GM12878 (cell line): ENCODE measurements around the gene RERE. TPM values are rescaled to one million over a fixed set of nuclear protein-coding genes. Genes with fewer than 3 reads are reported as not detected.

ENCODE experiments used
- ATF2 ChIP-seq: IDR thresholded peaks from 2 replicates; pipeline ENCODE4 v1.6.1; 2012; ENCODE audit warnings: low read length, inconsistent platforms
- BHLHE40 ChIP-seq, 2 experiments: fragments of 450-650 bp in 1 of 2; IDR thresholded peaks; 2 replicates each; pipeline ENCODE4 v1.6.1; 2011 to 2017; ENCODE audit warnings: low read depth in 2 of 2, borderline replicate concordance in 1 of 2, improper control_type of control experiment in 1 of 2, low read length in 1 of 2, mild to moderate bottlenecking in 1 of 2
- CHD2 ChIP-seq: IDR thresholded peaks from 2 replicates; pipeline ENCODE4 v1.6.1; 2011; ENCODE audit warnings: low read depth, low read length, improper control_type of control experiment, borderline replicate concordance
- CHD4 ChIP-seq: fragments of 200-600 bp; sonication (generic); IDR thresholded peaks from 2 replicates; pipeline ENCODE4 v1.6.1; 2016; ENCODE audit warnings: mild to moderate bottlenecking
- CREB1 ChIP-seq: IDR thresholded peaks from 2 replicates; pipeline ENCODE4 v1.6.1; 2012; ENCODE audit warnings: low read depth, mild to moderate bottlenecking, inconsistent platforms
- DPF2 ChIP-seq: fragments of 450-650 bp; IDR thresholded peaks from 2 replicates; pipeline ENCODE4 v1.6.1; 2017; ENCODE audit warnings: mild to moderate bottlenecking
- E2F8 ChIP-seq: fragments of 450-650 bp; IDR thresholded peaks from 2 replicates; pipeline ENCODE4 v1.6.1; 2018; ENCODE audit warnings: mild to moderate bottlenecking, low read depth, moderate library complexity; ENCODE audit not compliant: partially characterized antibody
- EGR1 ChIP-seq, 2 experiments: IDR thresholded peaks; 1 replicate in 1 of 2; 2 replicates in 1 of 2; pipeline ENCODE4 v1.6.1; 2011 to 2012; ENCODE audit warnings: low read depth in 2 of 2, low read length in 2 of 2, borderline replicate concordance in 1 of 2, mild to moderate bottlenecking in 1 of 2, moderate library complexity in 1 of 2
- ESRRA ChIP-seq: IDR thresholded peaks from 2 replicates; pipeline ENCODE4 v1.6.1; 2012; ENCODE audit warnings: mild to moderate bottlenecking, low read length, improper control_type of control experiment
- HSF1 ChIP-seq: fragments of 150-350 bp; IDR thresholded peaks from 2 replicates; pipeline ENCODE4 v1.6.1; 2014; ENCODE audit warnings: mild to moderate bottlenecking, low read depth, low read length
- IRF4 ChIP-seq: IDR thresholded peaks from 2 replicates; pipeline ENCODE4 v1.6.1; 2011; ENCODE audit warnings: low read depth, low read length
- NKRF ChIP-seq: fragments of 450-650 bp; conservative IDR thresholded peaks from 2 replicates; pipeline ENCODE4 v1.6.1; 2017; ENCODE audit warnings: mild to moderate bottlenecking, moderate library complexity
- PAX5 ChIP-seq: IDR thresholded peaks from 2 replicates; pipeline ENCODE4 v1.6.1; 2011; ENCODE audit warnings: low read depth, low read length, borderline replicate concordance
- PAX8 ChIP-seq: fragments of 450-650 bp; IDR thresholded peaks from 2 replicates; pipeline ENCODE4 v1.6.1; 2017; ENCODE audit warnings: mild to moderate bottlenecking, moderate library complexity
- POLR2AphosphoS2 ChIP-seq: IDR thresholded peaks from 2 replicates; pipeline ENCODE4 v1.6.1; 2011; ENCODE audit warnings: low read depth, mild to moderate bottlenecking, low read length, improper control_type of control experiment, moderate library complexity
- POLR2AphosphoS5 ChIP-seq: IDR thresholded peaks from 2 replicates; pipeline ENCODE4 v1.6.1; 2011; ENCODE audit warnings: mild to moderate bottlenecking, low read length, inconsistent platforms
- RB1 ChIP-seq: fragments of 450-650 bp; formaldehyde crosslinking; IDR thresholded peaks from 2 replicates; pipeline ENCODE4 v1.6.1; 2017; ENCODE audit warnings: mild to moderate bottlenecking, borderline replicate concordance
- RUNX3 ChIP-seq: IDR thresholded peaks from 2 replicates; pipeline ENCODE4 v1.6.1; 2012; ENCODE audit warnings: low read length, inconsistent platforms
- SMAD5 ChIP-seq: IDR thresholded peaks from 2 replicates; pipeline ENCODE4 v1.6.1; 2016; ENCODE audit warnings: antibody characterized with exemption, low read depth
- SREBF2 ChIP-seq: IDR thresholded peaks from 2 replicates; pipeline ENCODE4 v1.6.1; 2012; ENCODE audit warnings: mild to moderate bottlenecking, low read length
- SUPT20H ChIP-seq: IDR thresholded peaks from 2 replicates; pipeline ENCODE4 v1.6.1; 2011; ENCODE audit warnings: low read depth, mild to moderate bottlenecking, low read length, moderate library complexity, borderline replicate concordance; ENCODE audit not compliant: control insufficient read depth
- SUZ12 ChIP-seq: fragments of 200-600 bp; sonication (generic); IDR thresholded peaks from one replicate; pipeline ENCODE4 v1.6.1; 2018; ENCODE audit warnings: antibody characterized with exemption, mild to moderate bottlenecking; ENCODE audit not compliant: unreplicated experiment
- ZNF622 ChIP-seq: fragments of 450-650 bp; IDR thresholded peaks from 2 replicates; pipeline ENCODE4 v1.6.1; 2017; ENCODE audit warnings: mild to moderate bottlenecking, inconsistent platforms
- polyA plus RNA-seq, 11 experiments: library from polyadenylated mRNA; depleted of rRNA in 4 of 11; unstranded in 6 of 11; stranded (reverse) in 5 of 11; fragments of >200 nt; fragmentation: Nextera tagmentation in 4 of 11; fragmentation: Illumina TruSeq in 1 of 11; extraction: Ambion mirVana in 4 of 11; extraction: Trizol in 1 of 11; gene quantifications; 1 replicate in 1 of 11; 2 replicates in 10 of 11; pipeline versions ENCODE4 v1.2.1 to v1.2.3, GENCODE V29; 2011 to 2016; ENCODE audit warnings: inconsistent platforms in 2 of 11, missing spikeins in 2 of 11, low read depth in 1 of 11
- total RNA-seq, 4 experiments: library from RNA; depleted of rRNA in 3 of 4; stranded (reverse); fragments of >200 nt in 3 of 4; fragmentation: Illumina TruSeq in 1 of 4; extraction: Trizol in 1 of 4; gene quantifications; 2 replicates each; pipeline versions ENCODE4 v1.2.1 to v1.2.3, GENCODE V29; 2013 to 2021

The RERE gene
- total and polyA plus RNA-seq, 10 of the 15 experiments (the other 5 are each of a cell fraction or from before 2014, with no cell fraction given), result 5.2 to 60.5 (median 20.2) TPM

GRCh38 chr1:8817412-8818324, at the start of gene RERE (continued):
- TF ChIP-seq HSF1 (no peak), ESRRA (no peak), RB1 (peak; percentile 44; the same call in 1 of the 2 replicates), CREB1 (peak; percentile 86), DPF2 (peak; percentile 66), ATF2 (no peak), IRF4 (no peak), E2F8 (no peak), SMAD5 (peak; percentile 90), CHD2 (peak; percentile 87), ZNF622 (no peak), POLR2AphosphoS5 (peak; percentile 94), EGR1 (IDR thresholded peaks at IDR 0.05; ENCODE audit: borderline replicate concordance in 1 of 2, low read depth in 2 of 2, low read length in 2 of 2) (peak in 1 of 2 experiments; percentile 78; a peak in 2 of 3 replicates), RUNX3 (peak; percentile 46), POLR2AphosphoS2 (peak; percentile 88), NKRF (peak; percentile 82), SUZ12 (no peak), BHLHE40 (IDR thresholded peaks at IDR 0.05; ENCODE audit: borderline replicate concordance in 1 of 2, low read depth in 2 of 2, low read length in 1 of 2) (peak; percentile 19 to 62; a peak in 2 of 4 replicates), CHD4 (no peak), SREBF2 (no peak), PAX5 (no peak; the same call in 1 of the 2 replicates), SUPT20H (no peak), PAX8 (no peak)
